Osteocyte (in vitro differentiated cells): ENCODE data around the gene TNIP2. TPM values are rescaled to one million over a fixed set of nuclear protein-coding genes. Genes with fewer than 3 reads are reported as not detected.

Source experiments
- DNase-seq: peaks from one replicate; pipeline ENCODE4 v3.0.0; 2021; ENCODE audit warnings: mixed read lengths; ENCODE audit not compliant: unreplicated experiment; ENCODE audit errors: extremely low spot score
- H3K27ac Mint-ChIP-seq: one replicate; pipeline ENCODE4 v1.8.0; 2021; ENCODE audit warnings: mild to moderate bottlenecking, mixed read lengths; ENCODE audit not compliant: unreplicated experiment
- H3K27me3 Mint-ChIP-seq: one replicate; pipeline ENCODE4 v1.8.0; 2021; ENCODE audit warnings: mixed read lengths; ENCODE audit not compliant: unreplicated experiment
- H3K36me3 Mint-ChIP-seq: one replicate; pipeline ENCODE4 v1.8.0; 2021; ENCODE audit warnings: mixed read lengths; ENCODE audit not compliant: unreplicated experiment
- H3K4me1 Mint-ChIP-seq: one replicate; pipeline ENCODE4 v1.8.0; 2021; ENCODE audit warnings: mixed read lengths; ENCODE audit not compliant: unreplicated experiment
- H3K4me3 Mint-ChIP-seq: one replicate; pipeline ENCODE4 v1.8.0; 2021; ENCODE audit warnings: mild to moderate bottlenecking, moderate library complexity, mixed read lengths; ENCODE audit not compliant: unreplicated experiment
- H3K9me3 Mint-ChIP-seq: one replicate; pipeline ENCODE4 v1.8.0; 2021; ENCODE audit warnings: mixed read lengths; ENCODE audit not compliant: unreplicated experiment
- CTCF ChIP-seq: fragments of 200-600 bp; sonication (generic); IDR thresholded peaks from 2 replicates; pipeline ENCODE4 v1.5.0; 2021; ENCODE audit warnings: antibody characterized with exemption, mild to moderate bottlenecking, moderate library complexity
- total RNA-seq: library from RNA; stranded (reverse); gene quantifications from 2 replicates; pipeline ENCODE4 v1.2.1, GENCODE V29; 2021

The TNIP2 gene
- total RNA-seq, 1 donor from 2014 or later: 34.0 TPM

DNA sequence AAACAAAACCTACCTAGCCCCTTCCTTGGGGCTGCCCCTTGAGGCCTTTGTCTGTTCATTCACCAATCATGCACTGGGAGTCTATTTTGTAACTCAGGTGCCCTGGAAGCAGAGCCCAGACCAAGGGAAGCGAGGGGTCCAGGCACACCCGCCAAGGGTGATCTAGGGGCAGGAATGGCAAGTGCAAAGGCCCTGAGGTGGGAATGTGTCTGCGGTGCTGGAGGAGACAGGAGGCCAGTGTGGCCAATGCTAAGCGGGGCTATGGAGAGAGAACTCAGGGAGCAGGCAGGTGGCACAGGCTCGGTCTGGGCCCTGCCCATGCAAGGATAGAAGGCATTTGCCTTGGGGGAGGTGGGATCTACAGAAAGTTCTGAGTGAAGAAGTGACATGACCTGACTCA is 33.2 kb upstream of the TNIP2 start:
- Mint-ChIP-seq H3K27ac (no peak overlapping the region), H3K27me3 (no peaks in the 10 kb centered on the region), H3K36me3 (no peaks in the 10 kb centered on the region), H3K4me3 (no peak overlapping the region), H3K4me1 (peaks cover 19% of the 10 kb centered on the region), H3K9me3 (no peaks in the 10 kb centered on the region)
- no peak for DNase-seq
- TF ChIP-seq CTCF: no peak

DNA sequence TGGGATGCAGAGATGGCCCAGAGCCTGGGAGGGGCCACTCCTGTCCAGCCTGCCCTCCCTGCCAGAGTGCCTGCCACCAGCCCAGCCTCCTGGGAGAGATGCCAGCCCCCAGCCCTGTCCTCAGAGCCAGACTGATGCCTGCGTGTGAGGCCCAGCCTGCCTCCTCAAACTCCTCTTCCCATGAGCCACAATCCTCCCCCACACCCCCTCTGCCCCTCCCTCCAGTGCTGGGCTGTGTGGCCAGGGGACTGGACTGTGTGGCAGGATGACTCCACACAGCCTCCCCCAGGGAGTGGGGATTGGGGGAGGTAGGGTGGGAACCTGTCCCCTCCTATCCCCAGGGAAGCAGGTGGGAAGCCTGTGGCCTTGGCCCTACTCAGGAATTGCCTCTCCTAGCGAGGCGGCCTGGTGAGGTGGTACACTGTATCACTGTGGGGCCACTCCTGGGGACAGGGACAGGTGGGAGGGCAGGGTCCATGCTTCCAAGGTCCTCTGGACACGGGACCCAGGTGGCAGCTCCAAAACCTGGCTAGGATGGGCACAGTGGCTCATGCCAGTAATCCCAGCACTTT is 32.5 kb upstream of the TNIP2 start:
- H3K36me3 Mint-ChIP-seq: peaks cover 2% of the 10 kb centered on the region
- H3K27me3 Mint-ChIP-seq: peaks cover 6% of the 10 kb centered on the region
- no peaks in the 10 kb centered on the region for H3K9me3 Mint-ChIP-seq
- H3K4me1 Mint-ChIP-seq: peaks cover 12% of the 10 kb centered on the region
- H3K27ac Mint-ChIP-seq: no peak overlapping the region
- no peak for DNase-seq
- no peak overlapping the region for H3K4me3 Mint-ChIP-seq
- TF ChIP-seq CTCF: no peak

- Mint-ChIP-seq H3K4me3 (no peak overlapping the region), H3K9me3 (no peaks in the 10 kb centered on the region), H3K36me3 (peaks cover 6% of the 10 kb centered on the region), H3K27ac (no peak overlapping the region), H3K27me3 (peaks cover 11% of the 10 kb centered on the region), H3K4me1 (peaks cover 10% of the 10 kb centered on the region)
- no peak for TF ChIP-seq CTCF
- DNase-seq: no peak
These were observed 32.0 kb upstream of the TNIP2 start for GRCh38 chr4:2788101-2788500.

- Mint-ChIP-seq H3K9me3 (no peaks in the 10 kb centered on the region), H3K4me1 (peaks cover 10% of the 10 kb centered on the region), H3K27ac (no peak overlapping the region), H3K27me3 (peaks cover 16% of the 10 kb centered on the region), H3K36me3 (peaks cover 6% of the 10 kb centered on the region), H3K4me3 (no peak overlapping the region)
- no peak for DNase-seq
- no peak for TF ChIP-seq CTCF
These were observed 31.3 kb upstream of the TNIP2 start for GRCh38 chr4:2787230-2788100.

DNA sequence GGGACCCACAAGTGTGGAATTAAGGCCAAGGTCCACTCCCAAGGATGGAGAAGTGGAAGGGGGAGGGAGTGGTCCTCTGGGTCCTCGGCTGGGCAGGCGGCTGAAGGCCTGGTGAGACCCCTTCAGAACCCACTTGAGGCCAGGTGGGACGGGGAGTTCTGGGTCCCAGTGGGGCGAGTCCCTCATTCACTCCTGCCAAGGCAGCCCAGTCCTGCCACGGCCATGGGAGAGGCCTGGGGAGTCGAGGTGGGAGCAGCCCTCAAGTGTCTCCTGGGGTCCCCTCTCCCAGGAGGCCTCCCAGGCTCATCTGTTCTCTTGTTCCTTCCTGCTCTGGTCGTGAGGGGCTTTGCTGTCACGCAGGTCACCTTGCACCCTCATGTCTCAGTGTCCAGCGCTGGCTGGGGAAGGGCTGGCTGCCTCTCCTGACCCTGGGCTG is 30.7 kb upstream of the TNIP2 start:
- no peak overlapping the region for H3K4me3 Mint-ChIP-seq
- no peak for DNase-seq
- no peak overlapping the region for H3K27ac Mint-ChIP-seq
- TF ChIP-seq CTCF: no peak
- peaks cover 18% of the 10 kb centered on the region for H3K27me3 Mint-ChIP-seq
- peaks cover 9% of the 10 kb centered on the region for H3K4me1 Mint-ChIP-seq
- H3K9me3 Mint-ChIP-seq: no peaks in the 10 kb centered on the region
- H3K36me3 Mint-ChIP-seq: peaks cover 6% of the 10 kb centered on the region
